HG03571 (cell line): ENCODE data around the gene SH3BP5.
"Not testable (repeated sequence)": the region's sequence is repeated elsewhere in the genome, so short reads cannot be mapped to it uniquely, and the experiment has no call there.

ENCODE experiments used
- ATAC-seq: cut with Tn5 transposase; IDR thresholded peaks from one replicate; pipeline ENCODE4 v1.9.1; 2021; ENCODE audit not compliant: unreplicated experiment

The SH3BP5 gene, protein sequence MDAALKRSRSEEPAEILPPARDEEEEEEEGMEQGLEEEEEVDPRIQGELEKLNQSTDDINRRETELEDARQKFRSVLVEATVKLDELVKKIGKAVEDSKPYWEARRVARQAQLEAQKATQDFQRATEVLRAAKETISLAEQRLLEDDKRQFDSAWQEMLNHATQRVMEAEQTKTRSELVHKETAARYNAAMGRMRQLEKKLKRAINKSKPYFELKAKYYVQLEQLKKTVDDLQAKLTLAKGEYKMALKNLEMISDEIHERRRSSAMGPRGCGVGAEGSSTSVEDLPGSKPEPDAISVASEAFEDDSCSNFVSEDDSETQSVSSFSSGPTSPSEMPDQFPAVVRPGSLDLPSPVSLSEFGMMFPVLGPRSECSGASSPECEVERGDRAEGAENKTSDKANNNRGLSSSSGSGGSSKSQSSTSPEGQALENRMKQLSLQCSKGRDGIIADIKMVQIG

DNA sequence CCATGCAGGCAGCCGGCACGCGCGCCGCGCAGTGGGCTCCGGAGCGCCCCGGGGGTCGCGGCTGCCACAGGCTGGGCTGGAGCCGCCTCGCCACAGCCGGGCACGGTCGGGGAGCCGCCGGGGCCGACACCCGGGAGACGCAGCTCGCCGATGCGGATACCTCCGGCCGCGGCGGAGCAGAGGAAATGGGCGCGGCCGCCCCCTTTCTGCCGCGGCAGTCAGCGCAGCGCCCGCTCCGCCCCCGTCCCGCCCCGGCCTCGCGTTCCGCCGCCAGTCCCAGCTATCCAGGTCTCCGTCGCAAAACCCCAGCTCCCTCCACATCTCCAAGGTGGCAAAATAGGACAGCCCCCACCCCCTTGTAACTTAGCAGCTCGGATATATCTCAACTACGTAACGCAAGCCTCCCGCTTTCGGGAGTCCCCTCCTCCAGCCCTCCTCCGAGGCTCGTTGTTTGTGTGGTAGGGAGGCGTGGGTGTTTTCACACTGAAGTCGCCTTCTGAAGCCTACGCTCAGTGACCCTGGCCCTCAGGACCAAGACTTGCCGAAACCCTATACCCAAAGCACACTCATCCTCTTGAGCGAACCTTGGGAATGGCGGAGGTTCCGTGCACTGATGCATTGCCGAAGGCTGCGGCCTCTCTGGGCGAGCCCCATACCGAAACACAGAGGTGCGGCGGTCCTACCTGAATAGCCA, at the start of gene SH3BP5:
Gene SH3BP5 (minus strand): TSS at position 182 of the 694 bp plus-strand sequence. CDS start 178 bp downstream, at position 4.
- ATAC-seq, result peak; percentile 69

DNA sequence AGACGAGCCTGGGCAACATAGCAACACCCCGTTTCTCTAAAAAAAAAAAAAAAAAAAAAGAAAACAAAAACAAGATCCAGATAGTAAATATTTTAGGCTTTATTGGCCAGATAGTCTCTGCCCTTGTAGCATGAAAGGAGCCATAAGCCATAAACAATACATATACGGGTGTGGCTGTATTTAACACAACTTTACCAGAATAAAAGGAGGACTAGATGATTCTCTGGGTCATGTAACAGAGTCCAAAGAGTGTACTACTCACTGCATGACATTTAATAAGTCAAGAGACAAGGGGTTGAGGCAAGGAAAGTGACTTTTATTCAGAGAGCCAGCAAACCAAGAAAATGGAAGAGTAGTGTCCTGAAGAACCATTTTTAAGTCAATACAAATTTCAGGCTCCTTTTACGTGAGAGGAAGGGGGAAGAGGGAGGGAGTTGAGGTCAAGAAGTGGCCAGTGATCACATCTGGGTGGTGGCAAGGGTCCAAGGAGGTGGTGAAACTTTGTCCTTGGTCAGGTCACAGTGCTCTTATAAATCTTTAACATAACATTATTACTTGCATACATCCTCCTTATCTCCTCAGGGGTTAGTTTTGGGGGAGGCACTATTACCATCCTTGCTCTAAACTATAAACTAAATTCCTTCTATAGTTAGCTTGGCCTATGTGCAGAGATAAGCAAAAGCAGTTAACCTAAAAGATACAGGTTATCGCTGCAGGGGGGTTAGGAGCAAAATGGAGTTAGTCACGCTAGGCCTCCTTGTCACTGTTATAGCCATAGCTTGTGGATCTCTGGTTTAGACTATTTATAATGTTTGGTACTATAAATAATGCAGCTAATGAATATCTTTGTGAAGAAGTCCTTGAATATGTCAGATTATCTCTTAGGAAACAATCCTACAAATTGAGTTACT, 48.8 kb upstream of the SH3BP5 start:
- ATAC-seq, result no peak

DNA sequence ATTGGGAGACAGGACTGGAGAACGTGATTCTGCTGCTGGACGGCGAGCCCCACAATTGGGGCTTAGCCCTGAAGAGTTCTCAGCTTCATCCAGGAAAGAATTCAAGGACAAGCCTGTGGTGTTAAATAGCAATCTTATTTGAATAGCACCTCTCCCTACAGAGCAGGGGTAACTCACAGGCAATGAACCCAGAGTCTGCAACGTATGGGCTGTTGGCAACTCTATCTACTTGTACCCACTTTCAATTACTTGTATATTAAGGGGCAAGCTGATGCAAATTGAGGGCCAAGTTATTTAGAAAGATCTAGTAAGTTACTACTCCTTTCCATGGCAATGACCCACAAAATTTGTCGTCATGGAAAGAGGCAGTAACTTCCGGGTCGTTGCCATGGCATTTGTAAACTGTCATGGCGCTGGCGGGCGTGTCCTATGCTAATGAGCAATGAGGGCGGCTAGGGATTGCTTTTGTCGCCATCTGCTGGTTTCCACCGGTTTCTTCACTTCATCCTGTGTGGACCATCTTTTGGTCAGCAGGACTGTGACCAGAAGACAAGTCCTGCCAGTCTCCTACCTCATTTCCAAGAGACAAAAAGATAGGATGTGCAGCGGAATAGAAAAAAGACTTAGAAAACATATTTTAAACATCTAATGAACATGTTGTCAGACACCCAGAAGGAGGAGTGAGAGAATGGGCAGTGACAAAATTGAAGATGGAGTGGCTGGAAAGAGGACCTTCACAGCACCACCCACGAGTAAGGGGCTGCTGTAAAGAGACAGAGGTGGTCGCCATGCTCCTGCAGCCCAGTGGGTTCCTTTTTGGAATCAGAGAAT, 45.8 kb upstream of the SH3BP5 start:
- ATAC-seq, result peak; percentile 93

DNA sequence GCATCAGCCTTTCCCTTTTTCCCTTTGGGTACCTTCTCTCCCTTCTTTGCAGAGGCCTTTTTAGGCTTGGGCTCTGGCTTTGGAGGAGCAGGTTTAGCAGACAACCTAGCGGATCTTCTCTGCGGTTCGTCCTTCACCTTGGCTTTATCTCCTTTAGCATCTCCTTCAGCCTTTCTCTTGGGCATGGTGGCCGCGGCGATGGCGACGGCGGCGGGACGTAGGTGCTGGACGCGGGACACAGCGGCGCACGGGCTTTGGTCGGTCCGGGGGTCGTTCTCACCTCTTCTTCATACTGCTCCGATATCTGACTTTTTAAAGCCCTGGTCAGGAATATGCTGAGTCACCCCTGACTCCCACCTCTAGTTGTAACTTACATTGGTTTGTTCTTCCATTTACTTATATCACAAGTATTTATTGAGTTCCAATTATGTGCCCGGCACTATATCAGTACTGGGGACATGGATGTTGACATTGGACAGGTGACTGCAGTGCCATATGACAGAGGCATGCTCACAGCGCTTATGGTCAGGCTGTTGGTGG, 43.1 kb upstream of the SH3BP5 start:
- no peak for ATAC-seq

DNA sequence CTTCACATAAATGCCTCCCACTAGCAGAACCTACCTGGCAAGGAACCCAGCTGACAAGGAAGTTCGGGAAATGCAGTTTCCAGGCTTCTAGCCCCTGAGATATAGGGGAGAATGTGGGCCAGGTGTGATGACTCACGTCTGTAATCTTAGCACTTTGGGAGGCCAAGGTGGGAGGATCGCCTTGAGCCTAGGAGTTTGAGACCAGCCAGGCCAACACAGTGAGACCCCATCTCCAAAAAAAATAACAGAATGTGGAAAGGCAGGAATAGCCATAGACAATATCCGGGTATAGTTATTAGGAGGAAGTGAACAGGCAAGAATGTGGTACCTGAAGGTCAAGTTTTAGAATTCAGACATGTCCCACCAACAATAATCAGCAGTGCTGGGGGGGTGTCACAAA, 40.5 kb upstream of the SH3BP5 start:
- no peak for ATAC-seq

DNA sequence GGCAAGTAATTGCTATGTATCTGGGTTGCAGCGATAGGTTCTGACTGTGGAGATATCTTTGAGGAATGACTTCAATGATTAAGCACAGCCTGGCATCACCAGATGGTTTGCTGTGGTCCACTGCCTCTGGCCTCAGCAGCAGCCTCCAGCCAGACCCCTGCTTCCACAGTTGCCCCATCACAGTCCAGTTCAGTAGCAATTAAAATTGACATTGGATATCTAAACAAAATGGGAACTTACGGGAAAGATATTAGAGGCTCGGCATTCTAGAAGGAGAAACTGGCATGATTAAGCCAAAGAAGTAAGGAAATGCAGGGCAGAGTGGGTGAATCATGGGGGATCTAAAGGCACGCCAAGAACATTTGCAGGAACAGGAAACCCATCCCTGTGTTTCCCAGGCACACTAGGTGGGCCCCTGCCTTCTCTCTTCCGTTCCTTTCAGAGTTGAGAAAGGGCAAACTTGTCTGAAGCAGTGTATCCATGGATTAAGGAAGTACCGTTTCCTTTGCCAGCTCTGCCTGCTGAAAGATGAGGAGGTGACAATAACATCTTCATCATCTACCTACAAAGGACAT, 36.3 kb upstream of the SH3BP5 start:
- no peak for ATAC-seq

DNA sequence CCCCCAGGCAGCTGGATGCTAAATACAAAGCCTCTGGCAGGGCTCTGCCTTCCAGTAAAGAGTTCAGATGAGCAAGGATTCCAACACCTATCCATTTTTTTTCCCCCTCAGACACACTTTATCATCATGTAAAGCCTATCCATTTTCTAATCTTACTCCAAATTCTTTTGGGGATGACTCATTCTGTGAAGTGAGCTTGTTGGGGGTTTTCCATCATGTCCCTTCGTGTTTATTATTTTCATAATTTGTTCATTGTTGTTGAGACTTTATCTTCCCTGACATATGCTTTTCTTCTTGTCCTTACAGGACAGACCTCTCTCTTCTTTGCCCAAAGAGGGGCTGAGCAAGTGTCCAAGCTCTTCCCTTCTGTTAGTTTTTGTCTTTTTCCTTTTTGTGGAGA, 34.7 kb upstream of the SH3BP5 start:
- no peak for ATAC-seq

DNA sequence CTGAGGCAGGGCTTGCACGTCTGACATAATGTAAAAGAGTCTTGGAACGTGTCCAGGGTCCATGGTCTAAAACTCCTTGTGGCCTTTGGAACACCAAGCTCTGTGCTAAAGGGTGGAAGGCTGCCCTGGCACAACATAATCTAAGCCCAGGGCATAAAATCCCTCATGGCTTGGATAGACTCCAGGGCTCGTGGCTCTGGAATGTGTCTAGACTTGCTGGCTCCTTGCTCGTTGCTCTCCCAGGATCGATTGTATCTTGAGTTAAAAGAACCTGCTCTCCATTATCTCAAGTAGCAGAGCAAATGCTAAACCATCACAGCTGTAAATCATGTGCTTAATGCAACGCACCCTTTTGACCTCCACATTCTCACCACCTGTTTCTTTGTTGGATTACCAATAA, 31.7 kb upstream of the SH3BP5 start:
- ATAC-seq, result not testable (repeated sequence)

DNA sequence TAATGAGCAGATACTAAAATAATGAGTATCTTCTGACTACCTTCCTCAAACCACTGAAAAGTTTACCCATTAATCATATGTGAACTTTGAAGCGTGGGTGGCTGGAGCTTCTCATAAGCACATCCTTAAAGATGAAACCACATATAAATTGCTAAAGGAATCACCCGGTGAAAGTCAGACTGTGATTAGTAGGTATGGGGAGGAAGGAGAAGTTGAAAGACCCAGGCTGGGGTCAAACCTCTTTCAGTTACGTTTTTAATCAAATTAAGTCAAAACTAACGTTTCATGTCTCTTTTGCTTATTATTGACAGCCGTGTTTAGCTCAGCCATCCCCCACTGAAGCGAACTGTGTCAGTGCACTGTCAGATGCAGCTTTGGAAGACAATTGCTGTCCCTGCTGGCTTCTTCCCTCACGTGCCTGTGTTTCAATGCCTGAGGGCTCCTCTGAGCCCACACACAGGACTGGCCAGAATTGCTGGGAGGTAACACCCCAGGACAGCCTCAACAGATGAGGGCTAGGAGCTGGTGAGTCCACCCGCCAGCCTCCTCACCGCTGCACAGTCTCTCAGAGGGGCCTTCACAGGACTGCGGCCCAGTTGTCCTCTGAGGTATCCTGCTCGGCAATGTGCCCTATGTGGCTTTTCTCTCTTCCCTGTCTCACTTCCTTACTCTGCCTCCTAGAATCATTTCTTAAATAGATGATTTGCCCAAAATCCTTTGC, 29.3 kb upstream of the SH3BP5 start:
- ATAC-seq, result peak; percentile 76

DNA sequence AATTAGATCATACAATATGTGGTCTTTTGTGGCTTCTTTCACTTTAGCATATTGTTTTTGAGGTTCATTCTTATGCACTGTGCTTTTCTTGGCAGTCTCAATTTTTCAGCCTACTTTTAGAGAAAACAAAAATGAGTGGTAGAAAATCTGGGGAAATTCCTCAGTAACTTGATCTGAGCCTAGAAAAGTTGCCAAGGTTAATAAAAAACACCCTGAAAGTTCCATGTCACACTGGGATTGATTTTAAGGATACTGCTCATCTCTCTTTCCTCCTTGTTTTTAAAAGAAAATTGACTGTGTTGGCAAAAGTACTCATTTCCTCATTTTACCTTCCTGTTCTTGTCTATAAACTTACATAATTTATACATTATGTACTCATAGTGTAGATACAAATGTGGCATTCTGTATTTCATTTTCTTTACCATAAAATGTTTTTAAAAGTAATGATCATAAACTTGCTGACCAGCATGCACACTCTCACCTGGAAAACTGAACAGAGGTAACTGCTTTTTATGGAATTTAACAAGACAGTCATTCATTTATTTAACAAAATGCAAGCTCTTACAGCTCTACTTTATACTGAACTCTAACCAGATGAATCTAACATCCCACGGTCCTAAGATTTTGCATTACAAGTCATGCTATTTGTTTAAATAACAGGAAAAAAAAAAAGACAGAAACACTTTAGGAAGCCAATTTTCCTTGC, 28.6 kb upstream of the SH3BP5 start:
- ATAC-seq, result no peak

DNA sequence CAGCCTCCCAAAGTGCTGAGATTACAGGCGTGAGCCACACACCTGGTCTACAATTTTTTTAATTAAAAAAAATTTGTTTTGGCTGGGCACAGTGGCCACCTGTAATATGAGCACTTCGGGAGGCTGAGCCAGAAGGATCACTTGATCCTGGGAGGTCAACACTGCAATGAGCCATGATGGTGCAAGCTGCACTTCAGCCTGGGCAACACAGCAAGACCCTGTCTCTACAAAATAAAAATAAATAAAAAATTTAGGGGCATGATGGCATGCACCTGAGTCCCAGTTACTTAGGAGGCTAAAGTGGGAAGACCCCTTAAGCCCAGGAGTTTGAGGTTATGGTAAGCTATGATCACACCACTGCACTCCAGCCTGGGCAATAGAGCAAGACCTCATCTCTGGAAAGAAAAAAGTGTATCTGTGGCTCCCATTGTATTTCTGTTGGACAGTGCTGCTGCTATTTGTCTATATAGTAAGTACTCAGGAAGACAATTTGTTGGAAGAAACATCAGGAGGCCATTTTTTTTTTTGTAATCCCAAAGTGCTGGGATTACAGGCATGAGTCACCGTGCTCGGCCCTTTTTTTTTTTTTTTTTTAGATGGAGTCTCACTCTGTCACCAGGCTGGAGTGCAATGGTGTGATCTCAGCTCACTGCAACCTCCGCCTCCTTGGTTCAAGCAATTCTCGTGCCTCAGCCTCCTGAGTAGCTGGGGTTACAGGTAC, 27.5 kb upstream of the SH3BP5 start:
- no peak for ATAC-seq

DNA sequence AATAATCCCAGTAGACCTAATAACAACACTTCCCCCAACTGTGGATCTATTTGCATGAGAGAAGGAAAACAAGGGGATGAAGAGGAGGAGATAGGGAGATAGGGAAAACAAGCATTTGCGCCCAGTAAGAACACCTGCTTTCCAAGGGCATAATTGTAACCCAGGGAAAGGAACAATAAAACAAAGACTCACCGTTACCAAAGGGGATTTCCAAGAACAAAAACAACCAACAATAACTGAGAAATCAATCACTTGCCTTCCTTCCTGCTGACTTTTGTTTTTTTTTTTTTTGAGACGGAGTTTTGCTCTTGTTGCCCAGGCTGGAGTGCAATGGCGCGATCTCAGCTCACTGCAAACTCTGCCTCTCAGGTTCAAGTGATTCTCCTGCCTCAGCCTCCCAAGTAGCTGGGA, 24.3 kb upstream of the SH3BP5 start:
- ATAC-seq, result not testable (repeated sequence)

DNA sequence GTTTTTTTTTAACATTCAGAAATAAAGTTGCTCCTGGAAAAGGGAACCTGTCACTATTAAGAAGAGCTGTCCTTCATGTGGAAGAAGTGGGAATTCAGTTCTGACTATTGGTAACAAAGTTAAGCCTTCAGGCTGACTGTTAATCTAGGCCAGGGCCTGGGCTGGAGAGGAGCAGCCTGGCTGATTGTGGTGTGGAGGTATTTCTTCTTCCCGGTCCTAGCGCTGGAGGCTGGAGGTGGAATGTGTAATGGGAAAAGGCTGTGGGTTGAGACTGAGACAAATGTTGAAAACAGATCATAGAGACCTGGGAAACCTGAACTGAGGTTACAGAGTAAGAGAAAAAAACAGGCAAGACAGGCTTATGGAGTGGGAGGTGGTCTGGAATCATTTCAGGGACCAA, 23.8 kb upstream of the SH3BP5 start:
- no peak for ATAC-seq

DNA sequence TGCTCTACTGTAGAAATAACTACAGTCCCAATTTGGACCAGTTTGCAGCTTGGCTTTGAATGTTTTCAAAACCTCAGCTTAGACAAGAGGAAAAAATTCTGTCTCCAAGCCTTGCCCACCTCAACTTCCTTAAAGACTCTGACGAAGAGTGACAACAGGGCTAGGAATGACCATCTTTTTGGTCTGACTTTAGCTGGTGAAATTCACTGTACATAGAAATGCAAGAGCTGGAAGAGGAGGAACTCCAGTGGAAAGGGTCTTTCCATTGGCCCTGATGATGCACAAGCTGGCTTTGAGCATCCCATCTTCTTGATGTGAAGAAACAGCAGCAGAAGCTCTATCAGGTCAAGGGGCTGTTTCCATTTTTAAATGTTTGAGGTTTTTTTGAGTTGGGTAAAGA, 22.7 kb upstream of the SH3BP5 start:
- no peak for ATAC-seq

DNA sequence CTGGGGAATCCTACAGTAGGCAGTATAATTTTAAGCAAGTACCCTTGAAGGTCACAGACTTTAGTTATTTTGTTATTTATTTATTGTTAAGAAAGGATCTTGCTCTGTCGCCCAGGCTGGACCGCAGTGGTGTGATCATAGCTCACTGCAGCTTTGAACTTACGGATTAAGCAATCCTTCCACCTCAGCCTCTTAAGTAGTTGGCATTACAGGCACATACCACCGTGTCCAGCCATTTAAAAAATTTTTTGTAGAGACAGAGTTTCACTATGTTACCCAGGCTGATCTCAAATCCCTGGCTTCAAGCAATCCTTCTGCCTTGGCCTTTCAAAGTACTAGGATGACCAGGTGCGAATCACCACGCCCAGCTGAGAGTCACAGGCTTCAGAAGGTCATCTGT, 22.1 kb upstream of the SH3BP5 start:
- no peak for ATAC-seq

DNA sequence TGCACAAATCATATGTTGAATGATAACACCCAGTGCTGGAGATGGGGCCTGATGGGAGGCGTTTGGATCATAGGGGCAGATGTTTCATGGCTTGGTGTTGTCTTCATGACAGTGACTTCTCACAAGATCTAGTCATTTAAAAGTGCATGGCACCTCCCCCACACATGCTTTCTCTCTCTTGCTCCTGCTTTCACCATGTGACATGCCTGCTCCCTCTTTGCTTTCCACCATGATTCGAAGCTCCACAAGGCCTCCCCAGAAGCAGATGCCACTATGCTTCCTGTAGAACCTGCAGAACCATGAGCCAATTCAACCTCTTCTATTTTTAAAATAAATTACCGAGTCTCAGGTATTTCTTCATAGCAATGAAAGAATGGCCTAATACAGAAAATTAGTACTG, 17.8 kb upstream of the SH3BP5 start:
- ATAC-seq, result no peak

DNA sequence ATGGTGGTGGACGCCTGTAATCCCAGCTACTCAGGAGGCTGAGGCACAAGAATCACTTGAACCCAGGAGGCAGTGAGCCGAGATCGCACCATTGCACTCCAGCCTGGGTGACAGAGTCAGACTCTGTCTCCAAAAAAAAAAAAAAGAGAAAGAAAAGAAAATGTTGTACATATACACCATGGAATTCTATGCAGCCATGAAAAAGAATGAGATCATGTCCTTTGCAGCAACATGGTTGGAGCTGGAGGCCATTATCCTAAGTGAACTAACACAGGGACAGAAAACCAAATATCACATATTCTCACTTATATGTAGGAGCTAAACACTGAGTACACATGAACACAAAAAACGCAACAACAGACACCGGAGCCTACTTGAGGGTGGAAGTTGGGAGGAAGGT, 17.1 kb upstream of the SH3BP5 start:
- not testable (repeated sequence) for ATAC-seq

DNA sequence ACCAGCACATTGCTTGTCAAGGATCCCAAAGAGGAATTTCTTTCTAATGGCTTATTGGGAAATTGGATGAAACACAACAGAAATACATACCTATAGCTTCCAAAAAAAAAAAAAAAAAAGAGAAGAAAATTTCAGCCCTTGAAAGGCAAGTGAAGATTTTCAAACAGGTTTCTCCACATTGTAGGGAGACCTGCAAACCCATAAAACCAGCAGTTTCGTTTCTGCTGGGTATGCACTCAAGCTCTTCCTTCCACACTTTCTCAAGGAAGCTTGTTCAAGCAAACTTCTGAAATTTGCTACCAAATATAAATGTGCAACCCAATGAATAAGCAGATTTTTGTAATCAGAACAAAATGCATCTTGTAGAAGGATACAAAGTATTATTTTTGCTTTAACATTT, 15.9 kb upstream of the SH3BP5 start:
- no peak for ATAC-seq
